Panc1 (cell line): ENCODE data around the gene HDHD3. TPM values are rescaled to one million over a fixed set of nuclear protein-coding genes. Genes with fewer than 3 reads are reported as not detected.

Experiments
- ATAC-seq: fragments of 200-7000 bp; cut with Tn5 transposase; 2 replicates; pipeline ENCODE4 v1.9.1; 2020; ENCODE audit warnings: mild to moderate bottlenecking, moderate library complexity
- BruUV-seq: library from RNA; stranded (reverse); fragments of 400-500 nt; replicated peaks from 2 replicates; lab custom pipeline; 2021; lab: Mats Ljungman, UMichigan
- CTCF ChIA-PET: fragments of 300-600 bp; sonication (Branson Sonifier 250); formaldehyde crosslinking; loops from one replicate; lab custom pipeline; 2022; ENCODE audit warnings: antibody characterized with exemption; lab: Charles Lee
- POLR2A ChIA-PET: fragments of 300-600 bp; sonication (Branson Sonifier 250); formaldehyde crosslinking; loops from one replicate; lab custom pipeline; 2022; ENCODE audit warnings: antibody characterized with exemption; lab: Charles Lee
- DNase-seq: peaks from one replicate; pipeline ENCODE4 v3.0.0-alpha.2; 2010; ENCODE audit warnings: low read depth, low spot score
- H3K27ac ChIP-seq: 2 replicates; pipeline ENCODE4 v1.5.1; 2011; ENCODE audit warnings: mild to moderate bottlenecking, low read length, inconsistent platforms
- H3K27me3 ChIP-seq: fragments of 200-500 bp; sonication (Bioruptor generic); 2 replicates; pipeline ENCODE4 v1.6.0; 2014; ENCODE audit warnings: low read length, inconsistent platforms; ENCODE audit not compliant: control insufficient read depth, insufficient read depth
- H3K36me3 ChIP-seq: fragments of 200-500 bp; sonication (Bioruptor generic); 2 replicates; pipeline ENCODE4 v1.5.1; 2014; ENCODE audit warnings: inconsistent platforms, mild to moderate bottlenecking, low read length, moderate library complexity; ENCODE audit not compliant: control insufficient read depth, insufficient read depth
- H3K4me1 ChIP-seq: 2 replicates; pipeline ENCODE4 v1.5.1; 2011; ENCODE audit warnings: inconsistent platforms, mild to moderate bottlenecking, low read length, moderate library complexity; ENCODE audit not compliant: control insufficient read depth, insufficient read depth
- H3K4me3 ChIP-seq, 2 experiments: 2 replicates each; pipeline ENCODE4 v1.5.1; 2011 to 2012; ENCODE audit warnings: low read depth in 2 of 2, low read length in 2 of 2, mild to moderate bottlenecking in 2 of 2, inconsistent platforms in 1 of 2, moderate library complexity in 1 of 2
- H3K9me3 ChIP-seq: fragments of 200-500 bp; sonication (Bioruptor generic); 2 replicates; pipeline ENCODE4 v1.5.1; 2014; ENCODE audit warnings: low read depth, mild to moderate bottlenecking, inconsistent platforms, low read length, moderate library complexity; ENCODE audit not compliant: control insufficient read depth, insufficient read depth
- CTCF ChIP-seq: fragments of 450-650 bp; IDR thresholded peaks from 2 replicates; pipeline ENCODE4 v1.5.1; 2017; ENCODE audit warnings: mild to moderate bottlenecking
- POLR2AphosphoS5 ChIP-seq: IDR thresholded peaks from 2 replicates; pipeline ENCODE4 v1.6.1; 2012; ENCODE audit warnings: mild to moderate bottlenecking, low read depth, low read length, moderate library complexity
- REST ChIP-seq, 2 experiments: IDR thresholded peaks; 2 replicates each; pipeline ENCODE4 v1.6.1; 2011 to 2012; ENCODE audit warnings: low read depth in 2 of 2, control low read depth in 1 of 2, low read length in 1 of 2, mild to moderate bottlenecking in 1 of 2, moderate library complexity in 1 of 2; ENCODE audit not compliant: insufficient read depth in 1 of 2
- SIN3A ChIP-seq: IDR thresholded peaks from 2 replicates; pipeline ENCODE4 v1.6.1; 2012; ENCODE audit warnings: low read depth, mild to moderate bottlenecking, low read length, moderate library complexity, borderline replicate concordance; ENCODE audit not compliant: insufficient read depth
- TCF7L2 ChIP-seq: IDR thresholded peaks from 2 replicates; pipeline ENCODE4 v1.6.1; 2011; ENCODE audit warnings: mild to moderate bottlenecking, low read depth, low read length, inconsistent platforms
- in situ Hi-C: cut with HindIII; loops from 2 replicates; pipeline ENCODE4 v1.10.0; 2016; ENCODE audit warnings: low sequenced_read_pairs, low pct_unique_long_range_greater_than_20kb
- intact Hi-C: fragments of 100-400 bp; cut with micrococcal nuclease; formaldehyde crosslinking; loops from one replicate; pipeline ENCODE4 v1.10.0; 2022; ENCODE audit not compliant: unreplicated experiment
- total RNA-seq: library from RNA; stranded (reverse); gene quantifications from one replicate; pipeline ENCODE4 v1.2.1, GENCODE V29; 2021; ENCODE audit not compliant: unreplicated experiment

Gene HDHD3
- total RNA-seq, 1 experiment from 2014 or later = 14.5 TPM

- no peak for ATAC-seq
- intact Hi-C loops = no loop called here
- CTCF ChIA-PET = no interaction called here
- TF ChIP-seq TCF7L2 (no peak), POLR2AphosphoS5 (no peak), CTCF (no peak), REST (IDR thresholded peaks at IDR 0.05; ENCODE audit: insufficient read depth in 1 of 2, low read depth in 2 of 2, low read length in 1 of 2) (no peak), SIN3A (no peak)
- in situ Hi-C loops = no loop called here
- Histone ChIP-seq H3K36me3 (no peaks in the 10 kb centered on the region), H3K27ac (no peak overlapping the region), H3K4me3 (no peak overlapping the region), H3K9me3 (no peaks in the 10 kb centered on the region), H3K4me1 (no peaks in the 10 kb centered on the region), H3K27me3 (no peaks in the 10 kb centered on the region)
- no TSS peak for BruUV-seq
- POLR2A ChIA-PET = no interaction called here
- no peak for DNase-seq
Measured at GRCh38 chr9:113328045-113328782, 48.6 kb downstream of the HDHD3 start.

GRCh38 chr9:113326230-113326629, 50.6 kb downstream of the HDHD3 start:
- H3K4me1 ChIP-seq = no peaks in the 10 kb centered on the region
- no peaks in the 10 kb centered on the region for H3K9me3 ChIP-seq
- H3K27ac ChIP-seq = no peak overlapping the region
- in situ Hi-C loops (no loop called here), intact Hi-C loops (no loop called here)
- TF ChIP-seq CTCF (no peak), SIN3A (no peak), POLR2AphosphoS5 (no peak), TCF7L2 (no peak), REST (IDR thresholded peaks at IDR 0.05; ENCODE audit: insufficient read depth in 1 of 2, low read depth in 2 of 2, low read length in 1 of 2) (no peak)
- H3K4me3 ChIP-seq = no peak overlapping the region
- BruUV-seq = no TSS peak
- no peaks in the 10 kb centered on the region for H3K27me3 ChIP-seq
- CTCF ChIA-PET = no interaction called here
- ATAC-seq (no peak), DNase-seq (no peak)
- POLR2A ChIA-PET = no interaction called here
- H3K36me3 ChIP-seq = no peaks in the 10 kb centered on the region
